Measurements from ENCODE around the gene SEMA5B. TPM values are rescaled to one million over a fixed set of nuclear protein-coding genes. Genes with fewer than 3 reads are reported as not detected.

Gene SEMA5B
- total and polyA plus RNA-seq, 2 donors (not counting 3 experiments of a cell fraction or from before 2014, with no cell fraction given) = 0.07 TPM; not detected in 1

- CTCF ChIA-PET = interaction anchor here (1.0 kb wide), 1 partner anchor 11 kb away, joined by 3 read pairs; no protein-coding TSS in a partner anchor
These were observed 9.4 kb upstream of the SEMA5B start for GRCh38 chr3:123037015-123037375.

More at GRCh38 chr3:123037015-123037375, 9.4 kb upstream of the SEMA5B start:
- no peak overlapping the region for H3K9ac ChIP-seq (replicated peaks; ENCODE audit: extremely low read depth, insufficient read depth, low read length)
- H3K9me1 ChIP-seq (replicated peaks; ENCODE audit: control insufficient read depth, extremely low read depth, insufficient read depth, low read length) = no peaks in the 10 kb centered on the region
- POLR2A ChIA-PET = no interaction called here
- no peaks in the 10 kb centered on the region for H3K9me3 ChIP-seq (replicated peaks; ENCODE audit: control insufficient read depth, insufficient read depth, low read length)
- H3K36me3 ChIP-seq (ENCODE audit: control insufficient read depth in 2 of 2, extremely low read depth in 1 of 2, insufficient read depth in 2 of 2, low read length in 2 of 2) = no peaks in the 10 kb centered on the region
- DNase-seq (ENCODE audit: low read depth, low spot score) = no peak
- peaks cover 40 to 43% of the 10 kb centered on the region in 2 experiments for H3K27me3 ChIP-seq (ENCODE audit: control insufficient read depth in 2 of 2, insufficient read depth in 2 of 2, low read length in 2 of 2)
- TF ChIP-seq MYC (IDR thresholded peaks at IDR 0.05; ENCODE audit: low read depth, low read length) (no peak), POLR2AphosphoS5 (IDR thresholded peaks at IDR 0.05; ENCODE audit: insufficient read depth, low read depth, low read length) (no peak), CTCF (IDR thresholded peaks at IDR 0.05; ENCODE audit: extremely low read depth in 1 of 2, insufficient read depth in 1 of 2, low read depth in 1 of 2, low read length in 2 of 2) (no peak), GATA2 (IDR thresholded peaks at IDR 0.05; ENCODE audit: insufficient read depth, insufficient read length, low read depth, low read length) (no peak), POLR2A (IDR thresholded peaks at IDR 0.05; ENCODE audit: low read depth, low read length) (no peak), MAX (IDR thresholded peaks at IDR 0.05; ENCODE audit: insufficient read depth, insufficient read length) (no peak), JUN (IDR thresholded peaks at IDR 0.05; ENCODE audit: borderline replicate concordance, insufficient read depth, insufficient read length, low read depth) (no peak), EZH2 (IDR thresholded peaks at IDR 0.05; ENCODE audit: borderline replicate concordance, low read depth, low read length, severe bottlenecking) (no peak), FOS (IDR thresholded peaks at IDR 0.05; ENCODE audit: borderline replicate concordance, insufficient read depth, low read length) (no peak)
- no peaks in the 10 kb centered on the region for H3K79me2 ChIP-seq (ENCODE audit: control insufficient read depth, insufficient read depth, low read length)
- intact Hi-C loops (cut with micrococcal nuclease) = no loop called here
- H3K4me1 ChIP-seq (ENCODE audit: control insufficient read depth, extremely low read depth, insufficient read depth, low read length) = no peaks in the 10 kb centered on the region
- H3K4me3 ChIP-seq (replicated peaks in 1 of 3; ENCODE audit: insufficient read depth in 1 of 3, low read depth in 1 of 3, low read length in 3 of 3) = no peak overlapping the region
- H3K27ac ChIP-seq (ENCODE audit: insufficient read depth, low read depth, low read length) = no peak overlapping the region
- dilution Hi-C loops (cut with MboI; ENCODE audit: extremely low pct_ligation_motif_present, low sequenced_read_pairs) = no loop called here
- no peaks in the 10 kb centered on the region for H4K20me1 ChIP-seq (replicated peaks; ENCODE audit: control insufficient read depth, extremely low read depth, insufficient read depth, low read length)
- no peak overlapping the region for H3K4me2 ChIP-seq (ENCODE audit: insufficient read depth, low read length)
- FAIRE-seq = no peak
- no TSS peak for BruUV-seq (replicated peaks)
- no peak overlapping the region for H2AFZ ChIP-seq (ENCODE audit: low read depth, low read length)

Measured in endothelial cell of umbilical vein (primary cell).